Transverse colon (tissue), 4 donors: ENCODE results near the gene C11orf24.

Experiments
- CTCF ChIP-seq, 5 experiments: fragments of 200-600 bp in 3 of 5; fragments of 450-650 bp in 2 of 5; sonication (generic) in 3 of 5; IDR thresholded peaks; 1 replicate in 2 of 5; 2 replicates in 3 of 5; pipeline ENCODE4 v1.5.1; 2016 to 2017; ENCODE audit warnings: antibody characterized with exemption in 5 of 5, inconsistent platforms in 3 of 5, mild to moderate bottlenecking in 2 of 5, moderate library complexity in 1 of 5
- POLR2A ChIP-seq: fragments of 450-650 bp; IDR thresholded peaks from one replicate; pipeline ENCODE4 v1.6.1; 2016; ENCODE audit warnings: antibody characterized with exemption, mild to moderate bottlenecking, moderate library complexity
- POLR2AphosphoS5 ChIP-seq, 3 donors: sonication (generic); formaldehyde crosslinking; IDR thresholded peaks; one replicate each; pipeline ENCODE4 v1.6.1; 2016; ENCODE audit warnings: antibody characterized with exemption in 3 of 3

- TF ChIP-seq CTCF (IDR thresholded peaks at IDR 0.05) (no peak), POLR2A (no peak), POLR2AphosphoS5 (IDR thresholded peaks at IDR 0.05) (no peak)
These were observed 6.8 kb downstream of the C11orf24 start for GRCh38 chr11:68264741-68265540.
